A172 (cell line): ENCODE data around the gene AAMP. TPM values are rescaled to one million over a fixed set of nuclear protein-coding genes. Genes with fewer than 3 reads are reported as not detected.
"Not testable (repeated sequence)": the region's sequence is repeated elsewhere in the genome, so short reads cannot be mapped to it uniquely, and the experiment has no call there.

Experiments
- DNase-seq: peaks from one replicate; pipeline ENCODE4 v3.0.0-alpha.2; 2015; ENCODE audit warnings: low spot score
- total RNA-seq: library from RNA; depleted of rRNA; stranded (reverse); fragments of >200 nt; shearing (Covaris generic); gene quantifications from 2 replicates; pipeline ENCODE4 v1.2.3, GENCODE V29; 2014

The AAMP gene
- total RNA-seq, 1 experiment from 2014 or later = 217 TPM

- no peak for DNase-seq
Measured at GRCh38 chr2:218274586-218274985, 4.6 kb upstream of the AAMP start.

GRCh38 chr2:218273908-218274249, 3.9 kb upstream of the AAMP start:
- no peak for DNase-seq

GRCh38 chr2:218273214-218273907, 3.4 kb upstream of the AAMP start:
- DNase-seq = not testable (repeated sequence)

- DNase-seq = peak; percentile 95
Measured at GRCh38 chr2:218272531-218273212, 2.7 kb upstream of the AAMP start.

DNA sequence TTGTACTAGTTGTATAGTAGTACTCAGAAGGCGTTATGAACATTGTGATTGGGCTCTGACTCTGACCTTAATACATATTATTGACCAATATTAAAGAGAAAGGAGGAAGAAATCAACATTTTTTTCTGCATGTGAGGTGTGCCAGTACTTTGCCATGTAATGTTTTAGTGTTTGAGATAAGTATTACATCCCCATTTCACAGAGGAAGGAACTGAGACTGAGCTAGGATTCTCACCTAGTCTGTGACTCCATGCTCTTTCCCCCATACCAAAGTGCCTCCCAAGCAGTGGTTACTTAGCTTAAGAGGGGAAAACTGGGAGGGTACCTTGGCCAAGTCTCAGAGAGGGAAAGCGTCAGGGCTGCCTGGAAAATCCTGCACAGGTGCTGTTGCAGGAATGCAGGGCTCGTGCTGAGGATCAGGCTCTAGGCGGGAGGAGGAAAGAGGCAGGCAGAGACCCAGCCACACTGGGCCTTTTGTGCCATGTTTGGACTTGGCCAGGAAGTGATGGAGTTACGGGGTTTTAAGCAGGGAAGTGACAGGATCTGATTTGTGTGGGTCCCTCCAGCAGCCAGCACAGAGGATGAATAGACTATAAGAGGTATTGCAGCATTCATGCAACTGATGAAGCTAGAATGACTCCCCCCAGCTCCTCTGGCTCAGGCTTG, 2.1 kb upstream of the AAMP start:
- DNase-seq = no peak

DNA sequence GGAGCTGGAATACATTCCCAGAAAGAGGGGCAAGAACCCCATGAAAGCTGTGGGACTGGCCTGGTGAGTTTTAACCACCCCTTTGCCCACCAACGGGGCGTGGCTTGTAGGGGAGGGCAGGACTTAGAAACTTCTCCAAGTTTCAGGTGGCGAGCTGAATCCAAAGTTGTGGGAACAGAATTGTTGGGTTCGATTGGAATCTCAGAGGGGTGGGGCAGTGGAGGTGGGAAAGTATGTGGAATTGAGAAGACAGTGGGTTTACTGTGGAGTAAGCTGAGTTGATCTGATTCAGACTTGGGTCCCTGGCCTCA, 1.5 kb upstream of the AAMP start:
- no peak for DNase-seq

- no peak for DNase-seq
Measured at GRCh38 chr2:218270721-218271486, 967 bp upstream of the AAMP start.

- no peak for DNase-seq
Measured at GRCh38 chr2:218267259-218267658, 2.7 kb downstream of the AAMP start.

GRCh38 chr2:218266316-218266979, 3.5 kb downstream of the AAMP start:
- no peak for DNase-seq

DNA sequence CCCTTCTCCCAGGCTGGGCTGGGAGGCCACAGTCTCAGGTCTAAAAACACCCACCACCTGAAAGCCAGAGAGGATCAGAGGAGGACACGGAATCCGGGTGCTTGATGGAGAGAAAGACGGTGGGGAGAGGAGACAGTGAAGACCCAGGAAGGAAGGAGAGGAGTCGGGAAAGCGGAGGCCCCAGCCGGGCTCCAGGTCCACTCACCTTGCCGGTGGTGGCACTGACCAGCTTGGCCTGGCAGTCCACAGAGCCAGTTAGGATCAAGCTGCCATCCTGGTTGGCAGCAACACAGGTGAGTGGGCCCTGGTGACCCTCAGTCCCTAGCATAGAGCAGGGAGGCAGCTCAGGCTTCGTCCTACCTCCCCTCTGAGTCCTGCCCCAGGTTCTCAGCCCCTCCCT, 4.3 kb downstream of the AAMP start:
- DNase-seq = no peak

DNA sequence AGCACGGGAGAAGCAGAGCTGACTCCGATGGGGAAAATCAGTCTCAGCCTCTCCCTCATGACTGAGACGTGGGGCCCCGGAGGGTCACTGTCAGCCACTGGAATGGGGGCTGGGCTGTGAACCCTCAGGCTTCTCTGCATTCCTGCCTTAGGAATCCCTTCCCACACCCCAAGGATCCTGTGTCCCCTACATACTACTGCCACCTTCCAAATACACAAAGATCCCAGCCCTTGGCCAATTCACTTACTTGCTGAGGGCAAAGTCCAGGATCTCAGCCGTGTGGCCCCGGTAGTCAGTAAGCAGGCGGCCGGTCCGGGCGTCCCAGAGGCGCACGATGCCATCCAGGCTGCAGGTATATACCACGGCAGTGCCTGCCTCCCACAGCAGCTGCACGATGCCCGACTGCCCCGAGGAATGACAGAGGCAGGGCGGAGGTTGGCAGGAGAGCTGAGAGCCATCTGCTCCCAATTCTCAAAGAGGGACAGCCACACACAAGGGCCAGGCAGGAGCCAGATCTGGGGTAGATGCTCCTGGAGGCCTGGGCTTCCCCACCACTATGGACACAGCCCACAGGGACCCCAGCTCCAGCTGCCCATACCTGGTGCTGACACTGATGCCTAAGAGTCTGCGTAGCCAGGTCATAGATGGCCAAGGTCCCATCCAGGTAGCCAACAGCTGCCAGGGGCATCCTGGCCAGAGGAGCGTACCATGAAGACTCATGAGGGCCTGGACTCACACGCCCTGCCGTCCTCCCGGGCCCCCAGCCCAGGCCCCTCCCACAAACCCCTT, 5.0 kb downstream of the AAMP start:
- DNase-seq = no peak

- DNase-seq = no peak
Measured at GRCh38 chr2:218263817-218264641, 5.9 kb downstream of the AAMP start.

- no peak for DNase-seq
Measured at GRCh38 chr2:218262631-218263586, 7.0 kb downstream of the AAMP start.

- no peak for DNase-seq
Measured at GRCh38 chr2:218262237-218262600, 7.7 kb downstream of the AAMP start.

DNA sequence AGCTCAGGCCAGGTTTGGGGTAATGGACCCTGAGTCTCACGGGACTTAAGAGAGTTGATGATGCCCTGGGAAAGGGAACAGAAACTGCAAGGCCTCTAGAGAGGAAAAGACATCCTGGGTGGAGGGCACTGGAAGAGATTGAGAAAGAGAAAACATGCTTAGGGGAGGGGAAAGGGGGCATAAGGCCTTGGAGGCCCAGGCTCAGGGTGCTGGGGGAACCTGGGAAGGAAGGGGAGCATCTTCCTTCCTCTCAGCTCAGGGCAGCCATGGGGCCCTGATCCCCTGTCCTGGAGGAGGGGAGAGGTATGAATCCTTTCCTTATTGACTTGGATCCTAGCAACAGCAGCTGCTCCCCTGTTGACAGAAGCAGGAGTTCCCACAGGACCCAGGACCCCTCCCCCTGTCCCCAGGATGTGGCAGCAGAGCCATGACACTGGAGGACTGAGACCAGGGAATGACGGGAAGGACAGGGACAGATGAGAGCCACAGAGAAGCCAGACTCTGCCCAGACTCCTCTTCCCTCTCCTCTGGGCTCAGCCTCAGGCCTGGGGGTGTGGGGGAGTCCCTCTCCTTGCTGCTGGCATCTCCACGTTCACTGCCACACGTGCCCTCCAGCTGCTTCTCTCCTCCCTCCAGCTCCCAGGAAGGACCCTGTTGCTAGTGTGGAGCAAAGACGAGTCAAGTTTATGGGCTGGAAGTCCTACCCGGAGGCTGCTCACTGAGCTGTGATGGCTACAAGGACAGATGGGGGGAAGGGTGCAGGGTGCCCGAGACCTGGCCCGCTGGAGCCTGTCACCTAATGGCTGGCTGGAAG, 8.3 kb downstream of the AAMP start:
- DNase-seq = no peak

GRCh38 chr2:218260742-218261422, 9.1 kb downstream of the AAMP start, which contains the start of gene GPBAR1:
Gene GPBAR1, plus strand, starts transcription at chr2:218261015. Its CDS starts 1,710 bp downstream, at chr2:218262725.
- DNase-seq = no peak

GRCh38 chr2:218260166-218260565, 9.8 kb downstream of the AAMP start:
- no peak for DNase-seq
